HepG2 (cell line): ENCODE data around the gene IPMK. TPM values are rescaled to one million over a fixed set of nuclear protein-coding genes. Genes with fewer than 3 reads are reported as not detected.
A peak's percentile ranks its signal among the peaks of the same experiment; 100 is the strongest.

Experiments
- BCL6 ChIP-seq: IDR thresholded peaks from 2 replicates; pipeline ENCODE4 v1.6.1; 2016; ENCODE audit warnings: missing genetic modification reagents, missing compliant biosample characterization
- ELF3 ChIP-seq: IDR thresholded peaks from 2 replicates; pipeline ENCODE4 v1.6.1; 2016; ENCODE audit warnings: missing genetic modification reagents, missing compliant biosample characterization
- JUND ChIP-seq: sonication (generic); formaldehyde crosslinking; IDR thresholded peaks from 2 replicates; pipeline ENCODE4 v1.8.0; 2022; ENCODE audit warnings: mild to moderate bottlenecking, missing genetic modification reagents
- MTF1 ChIP-seq: sonication (generic); formaldehyde crosslinking; IDR thresholded peaks from 2 replicates; pipeline ENCODE4 v1.5.0; 2020; ENCODE audit warnings: missing genetic modification reagents
- PRMT3 ChIP-seq: sonication (generic); formaldehyde crosslinking; IDR thresholded peaks from 2 replicates; pipeline ENCODE4 v1.8.1; 2022; ENCODE audit warnings: low read depth, mild to moderate bottlenecking, moderate library complexity, missing genetic modification reagents, borderline replicate concordance
- ZBTB20 ChIP-seq: sonication (generic); formaldehyde crosslinking; IDR thresholded peaks from 2 replicates; pipeline ENCODE4 v1.8.1; 2023; ENCODE audit warnings: missing genetic modification reagents, low read depth, mild to moderate bottlenecking, borderline replicate concordance
- ZFP62 ChIP-seq: sonication (generic); formaldehyde crosslinking; IDR thresholded peaks from 2 replicates; pipeline ENCODE4 v1.4.0; 2020; ENCODE audit warnings: missing genetic modification reagents
- ZHX2 ChIP-seq, 2 experiments: sonication (generic) in 1 of 2; formaldehyde crosslinking in 1 of 2; IDR thresholded peaks; 2 replicates each; pipeline versions ENCODE4 v1.6.1 to v1.9.0; 2014 to 2022; ENCODE audit warnings: antibody characterized with exemption in 1 of 2, borderline replicate concordance in 1 of 2, inconsistent platforms in 1 of 2, low read depth in 1 of 2, missing genetic modification reagents in 1 of 2
- ZNF296 ChIP-seq: sonication (generic); formaldehyde crosslinking; conservative IDR thresholded peaks from 2 replicates; pipeline ENCODE4 v1.5.0; 2020; ENCODE audit warnings: mild to moderate bottlenecking, missing genetic modification reagents
- ZNF431 ChIP-seq: sonication (generic); formaldehyde crosslinking; IDR thresholded peaks from 2 replicates; pipeline ENCODE4 v1.9.0; 2022; ENCODE audit warnings: missing genetic modification reagents, low read depth, mild to moderate bottlenecking, borderline replicate concordance
- ZNF446 ChIP-seq: sonication (generic); formaldehyde crosslinking; IDR thresholded peaks from 2 replicates; pipeline ENCODE4 v1.5.0; 2020; ENCODE audit warnings: mild to moderate bottlenecking, missing genetic modification reagents
- ZNF709 ChIP-seq: sonication (generic); formaldehyde crosslinking; IDR thresholded peaks from 2 replicates; pipeline ENCODE4 v1.5.0; 2020; ENCODE audit warnings: mild to moderate bottlenecking, missing genetic modification reagents
- polyA plus RNA-seq, 8 experiments: library from polyadenylated mRNA; depleted of rRNA in 3 of 8; stranded (reverse) in 7 of 8; unstranded in 1 of 8; fragments of >200 nt; fragmentation: Illumina TruSeq in 4 of 8; extraction: Trizol in 4 of 8; gene quantifications; 2 replicates each; pipeline versions ENCODE4 v1.2.1 to v1.2.3, GENCODE V29; 2011 to 2016; ENCODE audit warnings: low read depth in 4 of 8, missing spikeins in 1 of 8, mixed read lengths in 1 of 8; ENCODE audit not compliant: insufficient read depth in 1 of 8
- total RNA-seq, 5 experiments: library from RNA; depleted of rRNA; stranded (reverse); fragments of >200 nt; fragmentation: Illumina TruSeq; extraction: Trizol; gene quantifications; 2 replicates each; pipeline ENCODE4 v1.2.3, GENCODE V29; 2016; ENCODE audit warnings: low read depth in 1 of 5
- TF ChIP-seq, protein P1 (sequence below): sonication (generic); formaldehyde crosslinking; IDR thresholded peaks from 2 replicates; pipeline ENCODE4 v1.8.1; 2022; ENCODE audit warnings: mild to moderate bottlenecking, missing genetic modification reagents
- TF ChIP-seq, protein P2 (sequence below): sonication (generic); IDR thresholded peaks from 2 replicates; pipeline ENCODE4 v1.6.1; 2016; ENCODE audit warnings: low read depth, borderline replicate concordance
- TF ChIP-seq, protein P3 (sequence below): sonication (generic); formaldehyde crosslinking; IDR thresholded peaks from 2 replicates; pipeline ENCODE4 v1.4.0; 2020; ENCODE audit warnings: missing genetic modification reagents
- TF ChIP-seq, protein P4 (sequence below): sonication (generic); formaldehyde crosslinking; IDR thresholded peaks from 2 replicates; pipeline ENCODE4 v1.5.0; 2020; ENCODE audit warnings: mild to moderate bottlenecking, missing genetic modification reagents

The IPMK gene
- total and polyA plus RNA-seq, 2 of the 13 experiments (the other 11 are each of a cell fraction or from before 2014, with no cell fraction given): 2.7 to 3.9 TPM

GRCh38 chr10:58267713-58268453 is at the start of gene IPMK (continued):
- TF ChIP-seq, protein P1, sequence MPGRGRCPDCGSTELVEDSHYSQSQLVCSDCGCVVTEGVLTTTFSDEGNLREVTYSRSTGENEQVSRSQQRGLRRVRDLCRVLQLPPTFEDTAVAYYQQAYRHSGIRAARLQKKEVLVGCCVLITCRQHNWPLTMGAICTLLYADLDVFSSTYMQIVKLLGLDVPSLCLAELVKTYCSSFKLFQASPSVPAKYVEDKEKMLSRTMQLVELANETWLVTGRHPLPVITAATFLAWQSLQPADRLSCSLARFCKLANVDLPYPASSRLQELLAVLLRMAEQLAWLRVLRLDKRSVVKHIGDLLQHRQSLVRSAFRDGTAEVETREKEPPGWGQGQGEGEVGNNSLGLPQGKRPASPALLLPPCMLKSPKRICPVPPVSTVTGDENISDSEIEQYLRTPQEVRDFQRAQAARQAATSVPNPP (CRISPR knock-in tag): peak; percentile 73; the same call in 1 of the 2 replicates
- TF ChIP-seq ZFP62 (CRISPR knock-in tag) (no peak), ZBTB20 (peak; percentile 49; the same call in 1 of the 2 replicates), PRMT3 (CRISPR knock-in tag) (peak; percentile 78), BCL6 (CRISPR knock-in tag) (no peak; the same call in 1 of the 2 replicates), ZHX2 (IDR thresholded peaks at IDR 0.05; ENCODE audit: low read depth) (no peak), ZHX2 (CRISPR knock-in tag; IDR thresholded peaks at IDR 0.05; ENCODE audit: borderline replicate concordance) (0 out of 2 replicates have a peak, but pooled peaks have one; percentile 41), ZNF446 (0 out of 2 replicates have a peak, but pooled peaks have one; percentile 6), ZNF431 (CRISPR knock-in tag) (peak; percentile 45; the same call in 1 of the 2 replicates), JUND (CRISPR knock-in tag) (0 out of 2 replicates have a peak, but pooled peaks have one; percentile 28), ELF3 (CRISPR knock-in tag) (peak; percentile 40), ZNF709 (CRISPR knock-in tag) (peak; percentile 75; the same call in 1 of the 2 replicates), ZNF296 (CRISPR knock-in tag) (no peak), MTF1 (CRISPR knock-in tag) (peak; percentile 6; the same call in 1 of the 2 replicates)
- TF ChIP-seq, protein P2, sequence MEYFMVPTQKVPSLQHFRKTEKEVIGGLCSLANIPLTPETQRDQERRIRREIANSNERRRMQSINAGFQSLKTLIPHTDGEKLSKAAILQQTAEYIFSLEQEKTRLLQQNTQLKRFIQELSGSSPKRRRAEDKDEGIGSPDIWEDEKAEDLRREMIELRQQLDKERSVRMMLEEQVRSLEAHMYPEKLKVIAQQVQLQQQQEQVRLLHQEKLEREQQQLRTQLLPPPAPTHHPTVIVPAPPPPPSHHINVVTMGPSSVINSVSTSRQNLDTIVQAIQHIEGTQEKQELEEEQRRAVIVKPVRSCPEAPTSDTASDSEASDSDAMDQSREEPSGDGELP: peak; percentile 37; the same call in 1 of the 2 replicates
- TF ChIP-seq, protein P3, sequence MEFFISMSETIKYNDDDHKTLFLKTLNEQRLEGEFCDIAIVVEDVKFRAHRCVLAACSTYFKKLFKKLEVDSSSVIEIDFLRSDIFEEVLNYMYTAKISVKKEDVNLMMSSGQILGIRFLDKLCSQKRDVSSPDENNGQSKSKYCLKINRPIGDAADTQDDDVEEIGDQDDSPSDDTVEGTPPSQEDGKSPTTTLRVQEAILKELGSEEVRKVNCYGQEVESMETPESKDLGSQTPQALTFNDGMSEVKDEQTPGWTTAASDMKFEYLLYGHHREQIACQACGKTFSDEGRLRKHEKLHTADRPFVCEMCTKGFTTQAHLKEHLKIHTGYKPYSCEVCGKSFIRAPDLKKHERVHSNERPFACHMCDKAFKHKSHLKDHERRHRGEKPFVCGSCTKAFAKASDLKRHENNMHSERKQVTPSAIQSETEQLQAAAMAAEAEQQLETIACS (CRISPR knock-in tag): peak; percentile 70
- TF ChIP-seq, protein P4, sequence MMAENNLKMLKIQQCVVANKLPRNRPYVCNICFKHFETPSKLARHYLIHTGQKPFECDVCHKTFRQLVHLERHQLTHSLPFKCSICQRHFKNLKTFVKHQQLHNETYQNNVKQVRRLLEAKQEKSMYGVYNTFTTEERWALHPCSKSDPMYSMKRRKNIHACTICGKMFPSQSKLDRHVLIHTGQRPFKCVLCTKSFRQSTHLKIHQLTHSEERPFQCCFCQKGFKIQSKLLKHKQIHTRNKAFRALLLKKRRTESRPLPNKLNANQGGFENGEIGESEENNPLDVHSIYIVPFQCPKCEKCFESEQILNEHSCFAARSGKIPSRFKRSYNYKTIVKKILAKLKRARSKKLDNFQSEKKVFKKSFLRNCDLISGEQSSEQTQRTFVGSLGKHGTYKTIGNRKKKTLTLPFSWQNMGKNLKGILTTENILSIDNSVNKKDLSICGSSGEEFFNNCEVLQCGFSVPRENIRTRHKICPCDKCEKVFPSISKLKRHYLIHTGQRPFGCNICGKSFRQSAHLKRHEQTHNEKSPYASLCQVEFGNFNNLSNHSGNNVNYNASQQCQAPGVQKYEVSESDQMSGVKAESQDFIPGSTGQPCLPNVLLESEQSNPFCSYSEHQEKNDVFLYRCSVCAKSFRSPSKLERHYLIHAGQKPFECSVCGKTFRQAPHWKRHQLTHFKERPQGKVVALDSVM (CRISPR knock-in tag): no peak
